PC-9 (cell line): ENCODE results near the gene RPAP2. TPM values are rescaled to one million over a fixed set of nuclear protein-coding genes. Genes with fewer than 3 reads are reported as not detected.
A peak's percentile ranks its signal among the peaks of the same experiment; 100 is the strongest.

ENCODE experiments used
- BruUV-seq: library from RNA; stranded (reverse); fragments of 400-500 nt; replicated peaks from 2 replicates; lab custom pipeline; 2021; lab: Mats Ljungman, UMichigan
- CTCF ChIA-PET: fragments of 300-600 bp; sonication (Branson Sonifier 250); formaldehyde crosslinking; loops from one replicate; lab custom pipeline; 2022; ENCODE audit warnings: antibody characterized with exemption; lab: Charles Lee
- POLR2A ChIA-PET: fragments of 300-600 bp; sonication (Branson Sonifier 250); formaldehyde crosslinking; loops from one replicate; lab custom pipeline; 2022; ENCODE audit warnings: antibody characterized with exemption; ENCODE audit not compliant: unreplicated experiment; lab: Charles Lee
- DNase-seq, 2 experiments: peaks; one replicate each; pipeline versions ENCODE4 v3.0.0 to v3.0.0-alpha.2; 2015 to 2022; ENCODE audit warnings: mixed read lengths in 1 of 2
- H2AFZ ChIP-seq: fragments of 200-600 bp; sonication (generic); 2 replicates; pipeline ENCODE4 v1.8.1; 2017; ENCODE audit warnings: antibody characterized with exemption
- H3F3A ChIP-seq: fragments of 200-600 bp; sonication (generic); 2 replicates; pipeline ENCODE4 v1.8.1; 2017; ENCODE audit warnings: antibody characterized with exemption, mild to moderate bottlenecking, low read depth; ENCODE audit not compliant: insufficient read depth
- H3K27ac ChIP-seq: fragments of 200-600 bp; sonication (generic); 2 replicates; pipeline ENCODE4 v1.6.1; 2016; ENCODE audit warnings: mixed run types
- H3K27me3 ChIP-seq: fragments of 200-600 bp; sonication (generic); 2 replicates; pipeline ENCODE4 v1.6.1; 2016; ENCODE audit warnings: low read depth, mixed run types; ENCODE audit not compliant: insufficient read depth
- H3K36me3 ChIP-seq: fragments of 200-600 bp; sonication (generic); 2 replicates; pipeline ENCODE4 v1.6.1; 2016; ENCODE audit warnings: low read depth, mixed run types
- H3K4me1 ChIP-seq: fragments of 200-600 bp; sonication (generic); replicated peaks from 2 replicates; pipeline ENCODE4 v1.6.1; 2016; ENCODE audit warnings: mixed run types; ENCODE audit not compliant: insufficient read depth
- H3K4me2 ChIP-seq: fragments of 200-600 bp; sonication (generic); 2 replicates; pipeline ENCODE4 v1.6.1; 2017; ENCODE audit warnings: mixed run types
- H3K4me3 ChIP-seq: fragments of 200-600 bp; sonication (generic); 2 replicates; pipeline ENCODE4 v1.6.1; 2016; ENCODE audit warnings: mixed run types
- H3K79me2 ChIP-seq: fragments of 200-600 bp; sonication (generic); 2 replicates; pipeline ENCODE4 v1.6.1; 2017; ENCODE audit warnings: low read depth, mixed run types
- H3K9me2 ChIP-seq: fragments of 200-600 bp; sonication (generic); 2 replicates; pipeline ENCODE4 v1.8.1; 2017; ENCODE audit warnings: mild to moderate bottlenecking; ENCODE audit not compliant: insufficient read depth
- H3K9me3 ChIP-seq: fragments of 200-600 bp; sonication (generic); 2 replicates; pipeline ENCODE4 v1.8.1; 2016; ENCODE audit warnings: low read depth; ENCODE audit not compliant: insufficient read depth
- H4K20me1 ChIP-seq: fragments of 200-600 bp; sonication (generic); 2 replicates; pipeline ENCODE4 v1.8.1; 2017; ENCODE audit not compliant: insufficient read depth
- CTCF ChIP-seq: fragments of 200-600 bp; sonication (generic); conservative IDR thresholded peaks from 2 replicates; pipeline ENCODE4 v1.6.1; 2017; ENCODE audit warnings: mixed run types, antibody characterized with exemption, mild to moderate bottlenecking, moderate library complexity
- EZH2 ChIP-seq: fragments of 200-600 bp; sonication (generic); IDR thresholded peaks from 2 replicates; pipeline ENCODE4 v1.8.0; 2017; ENCODE audit warnings: antibody characterized with exemption, low read depth
- intact Hi-C: fragments of 100-400 bp; cut with micrococcal nuclease; formaldehyde crosslinking; loops from one replicate; pipeline ENCODE4 v1.10.0; 2022; ENCODE audit not compliant: unreplicated experiment
- total RNA-seq: library from RNA; stranded (reverse); gene quantifications from 2 replicates; pipeline ENCODE4 v1.2.3, GENCODE V29; 2021

Gene RPAP2
- total RNA-seq, 1 experiment from 2014 or later, result 20.3 TPM

GRCh38 chr1:92291372-92291999, 7.4 kb upstream of the RPAP2 start:
- Histone ChIP-seq H3K4me3 (no peak overlapping the region), H2AFZ (no peak overlapping the region), H3K79me2 (no peaks in the 10 kb centered on the region), H3K4me2 (no peak overlapping the region), H3K9me3 (no peaks in the 10 kb centered on the region), H3K9me2 (no peaks in the 10 kb centered on the region), H4K20me1 (no peaks in the 10 kb centered on the region), H3K27me3 (no peaks in the 10 kb centered on the region), H3K27ac (no peak overlapping the region), H3K4me1 (no peaks in the 10 kb centered on the region), H3K36me3 (peaks cover 25% of the 10 kb centered on the region), H3F3A (0 out of 2 replicates have a peak, but pooled peaks cover 5% of the 10 kb centered on the region)
- intact Hi-C loops, result loop anchor here (1.0 to 5.0 kb wide), 4 partner anchors 295 to 1009 kb away; partner anchors contain the start of gene CDC7
- ChIA-PET POLR2A (no interaction called here), CTCF (interaction anchor here (0.5 to 1.5 kb wide), 5 partner anchors 45 to 527 kb away, joined by 3 to 20 read pairs (median 4); no protein-coding TSS in a partner anchor)
- no TSS peak for BruUV-seq
- TF ChIP-seq EZH2 (no peak), CTCF (peak; percentile 89)
- DNase-seq, result peak; percentile 9 to 59

GRCh38 chr1:92298213-92298572, 666 bp upstream of the RPAP2 start:
- Histone ChIP-seq H3K79me2 (peaks cover 27% of the 10 kb centered on the region), H2AFZ (peak overlapping the region; percentile 99), H3K36me3 (peaks cover 22% of the 10 kb centered on the region), H3K4me1 (peaks cover 24% of the 10 kb centered on the region), H4K20me1 (no peaks in the 10 kb centered on the region), H3K9me3 (no peaks in the 10 kb centered on the region), H3K4me2 (peak overlapping the region; percentile 93), H3K9me2 (no peaks in the 10 kb centered on the region), H3K27me3 (no peaks in the 10 kb centered on the region), H3K4me3 (peak overlapping the region; percentile 86), H3K27ac (peak overlapping the region; percentile 66), H3F3A (no peaks in the 10 kb centered on the region)
- CTCF ChIA-PET, result interaction anchor here (0.5 to 0.6 kb wide), 2 partner anchors 186 to 301 kb away, joined by 3 to 7 read pairs; no protein-coding TSS in a partner anchor
- no TSS peak for BruUV-seq
- intact Hi-C loops, result loop anchor here (5.0 kb wide), 1 partner anchor 786 kb away; no protein-coding TSS in a partner anchor
- DNase-seq, result no peak
- POLR2A ChIA-PET, result interaction anchor here (0.6 to 0.7 kb wide), 2 partner anchors 263 to 525 kb away, joined by 3 read pairs; no protein-coding TSS in a partner anchor
- no peak for TF ChIP-seq EZH2
- TF ChIP-seq CTCF, result no peak; the same call in 1 of the 2 replicates

GRCh38 chr1:92299477-92300150, 755 bp downstream of the RPAP2 start:
- Histone ChIP-seq H3K27me3 (no peaks in the 10 kb centered on the region), H3F3A (0 out of 2 replicates have a peak, but pooled peaks cover 1% of the 10 kb centered on the region), H2AFZ (peak overlapping the region; percentile 99), H3K79me2 (peaks cover 27% of the 10 kb centered on the region), H3K36me3 (peaks cover 34% of the 10 kb centered on the region), H3K9me2 (no peaks in the 10 kb centered on the region), H3K9me3 (no peaks in the 10 kb centered on the region), H4K20me1 (no peaks in the 10 kb centered on the region), H3K4me1 (peaks cover 24% of the 10 kb centered on the region), H3K4me2 (peak overlapping the region; percentile 93), H3K4me3 (peak overlapping the region; percentile 86), H3K27ac (peak overlapping the region; percentile 66)
- DNase-seq, result no peak
- ChIA-PET CTCF (interaction anchor here (0.6 to 0.8 kb wide), 3 partner anchors 11 to 492 kb away, joined by 4 to 10 read pairs (median 4); no protein-coding TSS in a partner anchor), POLR2A (interaction anchor here (0.6 to 1.0 kb wide), 2 partner anchors 249 to 251 kb away, joined by 3 read pairs; no protein-coding TSS in a partner anchor)
- BruUV-seq, result no TSS peak
- intact Hi-C loops, result loop anchor here (5.0 to 10.0 kb wide), 2 partner anchors 535 to 787 kb away; partner anchors contain the start of gene RPL5
- TF ChIP-seq CTCF (no peak), EZH2 (no peak)
